Left kidney (tissue), 2 donors: ENCODE data around the gene NCKAP1. TPM values are rescaled to one million over a fixed set of nuclear protein-coding genes. Genes with fewer than 3 reads are reported as not detected.
"Not testable (repeated sequence)": the region's sequence is repeated elsewhere in the genome, so short reads cannot be mapped to it uniquely, and the experiment has no call there.

Experiments
- DNase-seq: peaks from one replicate; pipeline ENCODE4 v3.0.0-alpha.2; 2013
- polyA plus RNA-seq: library from polyadenylated mRNA; unstranded; fragments of 120-200 nt; gene quantifications from one replicate; pipeline ENCODE4 v1.2.1, GENCODE V29; 2013; ENCODE audit not compliant: insufficient read length

The NCKAP1 gene
- polyA plus RNA-seq, 1 donor = 145 TPM

DNA sequence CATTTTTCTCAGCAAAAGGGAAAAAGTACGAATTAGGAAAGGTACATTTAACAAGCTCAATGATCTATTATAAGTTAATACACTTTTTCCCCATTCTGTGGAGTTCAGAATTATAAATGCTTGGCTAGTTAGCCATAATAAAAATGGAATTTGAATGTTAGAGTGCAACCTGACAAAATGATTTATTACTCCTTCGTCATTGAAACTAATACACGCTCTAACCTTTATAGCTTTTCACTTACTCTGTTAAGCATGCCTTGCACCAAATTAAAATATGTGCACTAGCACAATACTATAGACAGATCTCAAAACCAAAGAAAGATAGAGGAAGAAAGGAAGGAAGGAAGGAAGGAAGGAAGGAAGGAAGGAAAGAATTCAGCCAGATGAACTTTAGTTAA lies 125.7 kb downstream of the NCKAP1 start:
- DNase-seq = no peak

DNA sequence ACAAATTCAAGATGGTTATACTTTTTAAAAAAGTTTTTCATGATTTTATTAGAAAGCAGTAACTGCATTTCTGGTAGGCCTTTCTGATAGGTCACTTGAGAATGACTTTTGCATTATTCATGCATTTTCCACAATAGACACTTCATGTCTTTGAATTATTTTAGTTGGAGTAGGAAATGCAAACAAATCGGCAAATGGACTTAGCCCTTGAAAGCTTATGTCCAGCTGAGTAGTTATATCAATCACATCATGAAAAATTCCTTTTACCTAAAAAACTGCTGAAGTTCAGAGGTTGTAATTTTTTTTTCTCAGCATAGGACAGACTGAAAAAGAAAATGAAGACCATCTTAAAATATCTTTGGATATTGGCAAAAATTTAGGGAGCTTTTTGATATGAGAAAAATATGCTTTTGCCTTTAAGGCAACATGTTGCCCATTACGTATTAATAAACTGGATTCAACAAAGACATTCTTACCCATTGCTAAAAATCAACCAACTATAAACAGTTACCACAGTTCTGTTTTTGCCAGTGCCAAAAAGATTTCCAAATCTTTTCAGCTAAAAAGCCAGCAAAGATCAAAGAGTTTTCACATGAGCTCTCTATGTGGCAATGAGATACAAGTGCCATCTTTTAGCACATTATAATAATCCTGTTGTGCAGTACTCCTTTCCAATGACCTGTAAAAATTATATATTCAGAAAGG lies 126.3 kb downstream of the NCKAP1 start:
- DNase-seq = no peak

GRCh38 chr2:182910965-182911364 lies 127.3 kb downstream of the NCKAP1 start:
- no peak for DNase-seq

GRCh38 chr2:182907081-182907830 lies 131.0 kb downstream of the NCKAP1 start:
- DNase-seq = no peak

GRCh38 chr2:182906454-182906853 lies 131.8 kb downstream of the NCKAP1 start:
- no peak for DNase-seq

DNA sequence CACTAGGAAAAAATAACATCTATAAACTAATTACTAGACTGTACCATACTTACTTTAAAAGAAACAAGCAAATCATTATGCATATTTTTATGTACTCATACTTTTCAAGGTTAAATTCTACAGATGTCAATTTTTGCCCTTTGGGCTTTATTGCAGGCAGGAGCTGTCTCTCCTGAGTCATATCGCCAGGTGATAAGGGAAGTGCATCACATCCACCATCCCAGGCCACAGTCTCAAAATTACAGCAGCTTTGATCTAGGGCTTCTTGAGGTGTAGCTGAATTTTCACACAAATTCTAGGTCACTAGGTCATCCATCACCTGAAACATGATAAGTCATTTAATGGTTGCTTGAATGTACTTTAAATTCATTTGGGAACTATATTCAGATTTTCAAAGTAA lies 133.4 kb downstream of the NCKAP1 start:
- DNase-seq = no peak

DNA sequence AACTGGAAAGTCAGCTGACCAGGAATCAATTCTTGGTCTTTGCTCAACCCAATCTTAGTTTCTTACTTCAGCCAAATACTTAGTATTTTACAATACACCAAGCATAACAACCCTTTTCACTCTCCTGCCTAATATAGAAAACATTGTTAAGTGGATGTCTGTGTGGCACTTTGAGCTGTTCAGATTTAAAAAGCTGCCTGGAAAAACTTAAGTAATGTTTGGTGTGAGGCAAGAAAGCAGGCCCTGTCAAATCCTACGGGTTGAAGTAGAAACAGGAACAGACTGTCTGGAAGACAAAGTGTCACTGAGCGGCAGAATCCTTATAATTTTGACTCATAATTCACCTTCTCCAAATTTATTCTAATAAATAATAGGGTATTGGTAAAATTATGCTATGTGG lies 134.7 kb downstream of the NCKAP1 start:
- DNase-seq = no peak

DNA sequence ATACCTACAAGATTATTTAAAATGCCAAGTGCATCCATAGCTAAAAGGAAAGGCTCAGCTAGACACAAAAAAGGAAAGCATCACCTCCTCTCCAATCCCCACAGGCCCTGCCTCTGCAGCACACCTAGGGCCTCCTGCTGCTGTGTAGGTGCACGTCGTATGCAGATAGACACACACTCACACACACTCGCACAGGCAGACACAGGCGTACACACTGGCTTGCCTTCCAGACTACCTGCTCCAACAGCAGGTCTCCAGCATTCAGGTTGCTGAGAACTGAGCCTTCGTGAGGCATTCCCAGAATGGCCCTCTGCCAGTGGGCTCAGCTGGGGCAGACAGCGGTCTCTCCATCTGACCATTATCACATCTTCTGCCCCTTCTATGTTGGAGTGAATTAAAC lies 136.5 kb downstream of the NCKAP1 start:
- DNase-seq = no peak

DNA sequence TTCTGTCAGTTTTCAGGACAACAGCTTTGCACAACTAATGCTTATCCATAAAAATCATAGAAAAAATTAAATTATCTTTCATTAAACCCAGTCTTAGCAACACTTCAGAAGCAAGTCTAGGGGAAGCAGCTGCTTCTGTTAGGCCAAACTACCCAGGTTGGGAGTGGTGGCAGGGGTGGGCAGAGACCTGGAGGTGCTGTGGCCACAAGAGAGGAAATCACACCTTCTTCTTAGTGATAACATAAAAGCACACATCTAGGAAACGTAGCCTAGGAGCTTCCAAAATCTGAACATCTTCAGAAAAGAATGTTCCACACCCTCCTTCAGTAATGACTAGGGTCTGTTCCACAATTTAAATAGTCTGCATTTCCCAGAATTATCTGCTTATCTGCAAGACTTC lies 139.5 kb downstream of the NCKAP1 start:
- DNase-seq = no peak

DNA sequence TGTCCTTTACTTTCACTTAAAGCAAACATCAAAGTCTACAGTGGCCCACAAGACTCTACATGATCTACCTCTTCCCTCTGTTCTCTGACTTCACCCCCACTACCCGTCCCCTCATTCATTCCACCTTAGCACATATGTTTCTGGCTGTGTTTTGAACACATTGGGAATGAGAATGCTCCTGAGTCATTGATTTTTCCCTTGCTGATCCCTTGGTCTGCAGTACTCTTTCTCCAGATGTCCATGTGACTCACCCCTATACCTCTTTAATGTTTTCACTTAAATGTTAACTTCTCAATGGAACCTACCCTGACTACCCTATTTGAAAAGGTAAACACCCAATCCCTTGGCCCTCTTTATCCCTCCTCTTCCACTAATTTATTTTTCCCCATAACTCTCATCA lies 141.1 kb downstream of the NCKAP1 start:
- DNase-seq = no peak

DNA sequence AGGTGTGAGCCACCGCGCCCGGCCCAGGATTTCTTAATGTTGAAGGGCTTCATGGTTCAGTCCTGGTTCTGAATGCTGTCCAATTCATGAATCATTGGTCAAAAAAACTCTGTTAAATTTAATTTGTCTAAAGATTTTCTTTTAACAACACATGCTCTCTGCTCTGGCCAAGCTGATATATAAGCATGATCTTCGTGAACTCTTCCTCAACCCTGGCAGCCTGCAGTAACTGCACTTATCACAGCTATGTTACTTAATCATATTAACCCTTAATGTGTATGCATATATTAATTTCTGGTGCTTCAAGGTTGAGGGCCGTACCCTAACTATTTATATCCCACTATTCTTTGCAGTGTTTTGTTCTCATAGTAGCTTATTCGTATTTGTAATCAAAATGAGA lies 142.5 kb downstream of the NCKAP1 start:
- DNase-seq = no peak

DNA sequence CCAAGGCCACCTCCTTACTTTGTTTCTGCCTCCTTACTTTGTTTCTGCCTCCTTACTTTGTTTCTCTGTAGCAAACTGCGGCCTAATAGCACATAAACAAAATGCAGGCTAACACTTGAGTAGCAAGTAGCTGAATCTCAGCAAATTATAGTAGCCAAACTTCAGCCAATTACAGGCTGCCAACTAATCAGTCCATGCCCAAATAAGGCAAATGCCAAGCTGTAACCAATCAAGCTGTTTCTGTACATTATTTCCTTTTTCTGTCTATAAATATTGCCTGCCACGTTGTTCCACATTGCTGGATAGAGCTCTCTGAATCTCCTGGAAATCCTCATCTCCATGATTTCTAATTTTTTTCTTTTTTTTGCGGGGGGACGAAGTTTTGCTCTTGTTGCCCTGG lies 143.1 kb downstream of the NCKAP1 start:
- no peak for DNase-seq

DNA sequence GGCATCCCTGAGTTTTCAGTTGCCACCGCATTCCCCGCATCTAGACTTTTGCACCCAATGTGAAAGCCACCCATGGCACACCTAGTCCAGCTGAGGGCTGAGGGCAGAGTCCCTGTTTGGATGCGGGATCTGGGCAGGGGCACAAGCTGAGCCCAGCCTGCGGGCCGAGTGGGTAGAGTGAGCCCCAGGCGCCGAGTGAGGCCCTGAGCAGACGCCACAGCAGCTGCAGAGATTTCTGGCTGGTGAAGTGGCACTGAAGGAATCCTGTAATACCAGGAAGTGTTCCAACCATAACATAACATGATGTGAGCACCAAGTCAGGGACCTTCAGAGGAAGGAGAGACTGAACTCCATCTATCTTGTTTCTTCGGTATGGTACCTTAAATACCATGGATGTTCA lies 144.1 kb downstream of the NCKAP1 start:
- DNase-seq = no peak

DNA sequence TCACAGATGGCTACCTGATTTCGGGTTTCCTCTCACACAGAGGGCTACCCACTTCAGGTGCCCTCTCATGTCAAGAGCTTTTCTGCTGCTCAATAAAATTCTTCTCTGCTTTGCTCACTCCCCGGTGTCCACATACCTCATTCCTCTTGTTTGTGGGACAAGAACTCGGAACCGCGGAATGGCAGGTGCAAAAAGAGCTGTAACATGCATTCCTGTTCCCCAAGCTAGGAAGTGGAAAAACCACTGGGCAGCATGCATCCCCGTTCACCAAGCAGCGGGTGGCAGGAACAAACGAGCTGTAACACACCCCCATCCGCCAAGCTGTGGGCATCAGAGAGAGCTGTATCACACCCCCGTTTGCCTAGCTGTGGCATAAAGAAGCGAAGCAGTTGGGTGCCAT lies 144.6 kb downstream of the NCKAP1 start:
- DNase-seq = no peak

GRCh38 chr2:182893035-182893434 lies 145.2 kb downstream of the NCKAP1 start:
- DNase-seq = not testable (repeated sequence)

DNA sequence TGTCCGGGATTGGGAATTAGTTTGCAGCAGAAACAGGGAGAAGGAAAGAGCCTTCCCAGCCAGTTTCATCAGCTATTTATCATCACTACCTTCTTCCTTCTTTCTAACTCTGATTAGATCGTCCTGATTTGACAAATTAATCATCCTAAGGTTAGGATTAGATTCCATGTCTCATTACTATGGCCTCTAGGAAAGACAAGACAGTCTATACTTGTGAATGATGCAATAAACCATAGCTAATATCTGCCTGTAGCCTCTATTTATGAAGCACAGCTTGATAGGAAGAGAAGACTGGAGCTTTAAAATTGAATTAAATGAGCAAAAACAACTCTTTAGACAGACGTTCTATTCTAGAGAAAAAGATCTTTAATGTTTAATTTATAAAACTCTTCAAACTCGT lies 146.6 kb downstream of the NCKAP1 start:
- DNase-seq = no peak

GRCh38 chr2:182890773-182891378 lies 147.4 kb downstream of the NCKAP1 start:
- DNase-seq = no peak

DNA sequence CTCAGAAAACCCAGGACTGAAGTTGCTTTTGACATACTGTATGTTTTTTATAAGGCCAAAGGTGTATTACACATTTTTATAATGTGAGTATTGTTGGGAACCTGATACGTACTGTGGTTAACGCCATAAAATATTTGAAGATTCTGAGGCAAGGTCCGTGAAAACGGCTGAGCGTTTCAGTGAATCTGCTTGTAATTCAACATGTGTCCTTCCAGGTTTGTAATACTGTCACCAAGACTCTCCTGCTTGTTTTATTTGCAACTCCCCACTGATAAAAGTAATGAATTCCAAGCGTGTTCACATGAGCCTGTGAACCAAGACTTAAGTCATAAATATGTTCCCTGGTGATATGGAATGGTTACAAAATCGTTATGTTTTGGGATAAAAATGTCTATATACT lies 148.0 kb downstream of the NCKAP1 start:
- no peak for DNase-seq

DNA sequence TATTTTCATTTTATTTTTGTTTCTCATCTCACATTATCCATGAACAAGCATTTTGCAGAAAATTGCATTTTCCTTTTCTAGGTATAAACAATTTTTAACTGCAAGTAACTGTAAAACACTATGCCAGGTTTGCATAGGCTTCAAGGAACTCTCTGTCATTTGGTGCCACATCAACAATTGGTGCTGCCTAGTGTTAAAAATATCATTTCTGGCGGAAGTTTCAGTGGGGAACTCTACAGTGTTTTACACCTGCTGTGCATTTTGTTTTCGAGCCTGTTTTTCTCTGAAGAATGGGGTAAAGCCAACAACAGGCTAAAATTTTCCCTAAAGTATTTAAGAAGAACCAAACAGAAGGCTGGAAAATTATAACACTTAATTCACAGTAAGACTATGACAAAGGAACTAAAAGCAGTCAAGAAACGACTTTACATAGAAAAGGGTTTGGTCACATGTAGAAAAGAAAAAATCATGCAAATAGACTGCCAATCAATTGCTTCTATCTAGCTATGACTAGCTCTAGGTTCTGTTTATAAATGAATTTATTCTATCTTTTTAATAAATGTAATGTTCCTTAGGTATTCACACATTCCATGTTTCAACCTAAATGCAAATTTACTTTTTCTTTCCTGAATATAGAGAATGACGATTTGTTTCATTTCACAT lies 150.4 kb downstream of the NCKAP1 start:
- no peak for DNase-seq

GRCh38 chr2:182887093-182887492 lies 151.2 kb downstream of the NCKAP1 start:
- DNase-seq = no peak

DNA sequence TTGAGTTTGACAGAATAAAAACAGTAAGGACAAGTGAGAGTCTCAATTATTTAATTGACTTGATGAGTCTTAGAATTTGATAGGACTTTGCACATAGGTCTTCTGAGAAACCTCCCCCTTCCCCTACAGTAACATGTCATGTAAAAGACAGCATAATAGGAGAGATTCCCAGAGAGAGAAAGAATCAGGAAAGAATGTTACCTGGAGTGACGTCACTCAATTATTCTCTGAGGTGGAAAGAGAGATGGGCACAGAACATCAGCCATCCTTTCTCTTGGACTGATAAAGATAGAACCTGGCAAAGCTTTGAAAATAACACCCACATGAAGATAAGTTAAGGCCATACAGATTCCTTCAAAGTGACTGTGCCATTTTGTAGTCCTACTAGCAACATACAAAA lies 152.5 kb downstream of the NCKAP1 start:
- no peak for DNase-seq

- DNase-seq = no peak
Observed at GRCh38 chr2:182883451-182883850, 154.8 kb downstream of the NCKAP1 start.

DNA sequence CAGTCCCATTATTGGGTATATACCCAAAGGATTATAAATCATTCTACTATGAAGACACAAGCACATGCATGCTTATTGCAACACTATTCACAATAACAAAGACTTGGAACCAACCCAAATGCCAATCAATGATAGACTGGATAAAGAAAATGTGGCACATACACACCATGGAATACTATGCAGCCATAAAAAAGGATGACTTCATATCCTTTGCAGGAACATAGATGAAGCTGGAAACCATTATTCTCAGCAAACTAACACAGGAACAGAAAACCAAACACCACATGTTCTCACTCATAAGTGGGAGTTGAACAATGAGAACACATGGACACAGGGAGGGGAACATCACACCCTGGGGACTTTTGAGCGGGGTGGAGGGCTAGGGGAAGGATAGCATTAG lies 158.2 kb downstream of the NCKAP1 start:
- not testable (repeated sequence) for DNase-seq
